GM19238 (cell line): ENCODE results near the gene TP53BP1.
"Not testable (repeated sequence)": the region's sequence is repeated elsewhere in the genome, so short reads cannot be mapped to it uniquely, and the experiment has no call there.

ENCODE experiments used
- DNase-seq: peaks from one replicate; pipeline ENCODE4 v3.0.0; 2011; ENCODE audit warnings: low spot score; ENCODE audit not compliant: insufficient read length

Gene TP53BP1

GRCh38 chr15:43492673-43493601 is at the start of gene TP53BP1:
Gene TP53BP1, minus strand, starts transcription at chr15:43493156. Its CDS starts 113 bp downstream, at chr15:43493043.
- peak; percentile 91 for DNase-seq

- no peak for DNase-seq
Observed at GRCh38 chr15:43541785-43542184, 48.8 kb upstream of the TP53BP1 start.

- no peak for DNase-seq
Observed at GRCh38 chr15:43538091-43538490, 45.1 kb upstream of the TP53BP1 start.

GRCh38 chr15:43534897-43535296 is 41.9 kb upstream of the TP53BP1 start:
- DNase-seq, result no peak

- not testable (repeated sequence) for DNase-seq
Observed at GRCh38 chr15:43532826-43533225, 39.9 kb upstream of the TP53BP1 start.

- DNase-seq, result no peak
Observed at GRCh38 chr15:43531018-43531670, 38.2 kb upstream of the TP53BP1 start.

GRCh38 chr15:43529587-43530345 is 36.8 kb upstream of the TP53BP1 start:
- no peak for DNase-seq

- no peak for DNase-seq
Observed at GRCh38 chr15:43529141-43529540, 36.2 kb upstream of the TP53BP1 start.

- DNase-seq, result no peak
Observed at GRCh38 chr15:43528542-43529007, 35.6 kb upstream of the TP53BP1 start.

- no peak for DNase-seq
Observed at GRCh38 chr15:43527802-43528541, 35.0 kb upstream of the TP53BP1 start.

GRCh38 chr15:43527016-43527801 is 34.3 kb upstream of the TP53BP1 start:
- no peak for DNase-seq

GRCh38 chr15:43526261-43526930 is 33.4 kb upstream of the TP53BP1 start:
- no peak for DNase-seq

- no peak for DNase-seq
Observed at GRCh38 chr15:43525131-43525530, 32.2 kb upstream of the TP53BP1 start.

- DNase-seq, result no peak
Observed at GRCh38 chr15:43524254-43524845, 31.4 kb upstream of the TP53BP1 start.

GRCh38 chr15:43523646-43524045 is 30.7 kb upstream of the TP53BP1 start:
- DNase-seq, result no peak

- no peak for DNase-seq
Observed at GRCh38 chr15:43522247-43522646, 29.3 kb upstream of the TP53BP1 start.

- no peak for DNase-seq
Observed at GRCh38 chr15:43521419-43521818, 28.5 kb upstream of the TP53BP1 start.

- DNase-seq, result no peak
Observed at GRCh38 chr15:43520138-43520537, 27.2 kb upstream of the TP53BP1 start.

GRCh38 chr15:43519196-43519595 is 26.2 kb upstream of the TP53BP1 start:
- no peak for DNase-seq
